Hepatocyte (in vitro differentiated cells): ENCODE measurements around the gene KRT71. TPM values are rescaled to one million over a fixed set of nuclear protein-coding genes. Genes with fewer than 3 reads are reported as not detected.
"Not testable (repeated sequence)": the region's sequence is repeated elsewhere in the genome, so short reads cannot be mapped to it uniquely, and the experiment has no call there.

ENCODE experiments used
- DNase-seq: peaks from one replicate; pipeline ENCODE4 v3.0.0-alpha.2; 2016; ENCODE audit warnings: low spot score
- H2AFZ ChIP-seq: fragments of 200-600 bp; sonication (generic); 2 replicates; pipeline ENCODE4 v1.6.0; 2016; ENCODE audit warnings: antibody characterized with exemption, mild to moderate bottlenecking
- H3K27ac ChIP-seq: fragments of 200-600 bp; sonication (generic); 2 replicates; pipeline ENCODE4 v1.5.1; 2016; ENCODE audit warnings: mild to moderate bottlenecking
- H3K27me3 ChIP-seq: fragments of 200-600 bp; sonication (generic); 2 replicates; pipeline ENCODE4 v1.6.1; 2016
- H3K36me3 ChIP-seq: fragments of 200-600 bp; sonication (generic); replicated peaks from 2 replicates; pipeline ENCODE4 v1.5.1; 2016; ENCODE audit warnings: low read depth; ENCODE audit not compliant: insufficient read depth
- H3K4me1 ChIP-seq: fragments of 200-600 bp; sonication (generic); 2 replicates; pipeline ENCODE4 v1.5.1; 2016; ENCODE audit warnings: mild to moderate bottlenecking, moderate library complexity; ENCODE audit not compliant: insufficient read depth
- H3K4me2 ChIP-seq: fragments of 200-600 bp; sonication (generic); 2 replicates; pipeline ENCODE4 v1.6.0; 2016
- H3K4me3 ChIP-seq: fragments of 200-600 bp; sonication (generic); 2 replicates; pipeline ENCODE4 v1.5.1; 2016; ENCODE audit warnings: mild to moderate bottlenecking
- H3K79me2 ChIP-seq: fragments of 200-600 bp; sonication (generic); 2 replicates; pipeline ENCODE4 v1.6.0; 2017; ENCODE audit warnings: mild to moderate bottlenecking
- H3K9me2 ChIP-seq: fragments of 200-600 bp; sonication (generic); replicated peaks from 2 replicates; pipeline ENCODE4 v1.6.0; 2017; ENCODE audit warnings: mild to moderate bottlenecking; ENCODE audit not compliant: insufficient read depth
- H3K9me3 ChIP-seq: fragments of 200-600 bp; sonication (generic); 2 replicates; pipeline ENCODE4 v1.5.1; 2016; ENCODE audit warnings: low read depth, mild to moderate bottlenecking
- H4K20me1 ChIP-seq: fragments of 200-600 bp; sonication (generic); 2 replicates; pipeline ENCODE4 v1.6.0; 2016; ENCODE audit warnings: mild to moderate bottlenecking; ENCODE audit not compliant: insufficient read depth, poor library complexity, severe bottlenecking
- CTCF ChIP-seq: fragments of 200-600 bp; sonication (generic); IDR thresholded peaks from 2 replicates; pipeline ENCODE4 v1.5.1; 2016; ENCODE audit warnings: antibody characterized with exemption, mild to moderate bottlenecking; ENCODE audit not compliant: poor library complexity
- EZH2 ChIP-seq: fragments of 200-600 bp; sonication (generic); IDR thresholded peaks from 2 replicates; pipeline ENCODE4 v1.6.1; 2016; ENCODE audit warnings: antibody characterized with exemption, mild to moderate bottlenecking, borderline replicate concordance
- EZH2phosphoT487 ChIP-seq: fragments of 200-600 bp; sonication (generic); IDR thresholded peaks from one replicate; pipeline ENCODE4 v1.6.1; 2018; ENCODE audit warnings: antibody characterized with exemption, mild to moderate bottlenecking, low read depth, moderate library complexity; ENCODE audit not compliant: unreplicated experiment, severe bottlenecking
- WGBS: methylation state at CpG from one replicate; pipeline ENCODE4 v1.1.6; 2016; ENCODE audit warnings: low lambda C conversion rate; ENCODE audit errors: missing lambda C conversion rate; 5-methylcytosine and 5-hydroxymethylcytosine counted together
- polyA plus RNA-seq: library from polyadenylated mRNA; unstranded; fragments of >200 nt; fragmentation: Nextera tagmentation; extraction: Ambion mirVana; gene quantifications from 2 replicates; pipeline ENCODE4 v1.2.1, GENCODE V29; 2016
- total RNA-seq: library from RNA; depleted of rRNA; stranded (reverse); fragments of >200 nt; gene quantifications from 2 replicates; pipeline ENCODE4 v1.2.3, GENCODE V29; 2014

The KRT71 gene
- total and polyA plus RNA-seq, 2 experiments from 2014 or later: not detected

- TF ChIP-seq EZH2 (no peak), EZH2phosphoT487 (no peak), CTCF (no peak)
- no peaks in the 10 kb centered on the region for H4K20me1 ChIP-seq
- no peak overlapping the region for H3K27ac ChIP-seq
- 93% methylated on average over 5 of the region's 5 CpGs for WGBS
- no peak overlapping the region for H2AFZ ChIP-seq
- no peak for DNase-seq
- H3K4me1 ChIP-seq: no peaks in the 10 kb centered on the region
- H3K27me3 ChIP-seq: peaks cover 19% of the 10 kb centered on the region
- H3K36me3 ChIP-seq: no peaks in the 10 kb centered on the region
- H3K4me3 ChIP-seq: no peak overlapping the region
- H3K9me2 ChIP-seq: no peaks in the 10 kb centered on the region
- H3K79me2 ChIP-seq: no peaks in the 10 kb centered on the region
- H3K9me3 ChIP-seq: no peaks in the 10 kb centered on the region
- no peak overlapping the region for H3K4me2 ChIP-seq
Observed at GRCh38 chr12:52598966-52599365, 46.0 kb upstream of the KRT71 start.

- DNase-seq, H3K9me3 ChIP-seq, H2AFZ ChIP-seq, H4K20me1 ChIP-seq, H3K79me2 ChIP-seq, H3K4me2 ChIP-seq, H3K36me3 ChIP-seq, H3K9me2 ChIP-seq, H3K4me1 ChIP-seq, H3K27ac ChIP-seq, H3K4me3 ChIP-seq: not testable (repeated sequence)
- peaks cover 18% of the 10 kb centered on the region for H3K27me3 ChIP-seq
- 73% methylated on average over 4 of the region's 4 CpGs for WGBS
Observed at GRCh38 chr12:52594237-52594636, 41.3 kb upstream of the KRT71 start.

- Histone ChIP-seq H3K9me3 (no peaks in the 10 kb centered on the region), H3K9me2 (no peaks in the 10 kb centered on the region), H3K4me3 (no peak overlapping the region), H3K4me1 (no peaks in the 10 kb centered on the region), H3K4me2 (no peak overlapping the region), H3K27me3 (peaks cover 6% of the 10 kb centered on the region), H3K36me3 (no peaks in the 10 kb centered on the region), H3K79me2 (no peaks in the 10 kb centered on the region), H3K27ac (no peak overlapping the region), H2AFZ (no peak overlapping the region), H4K20me1 (no peaks in the 10 kb centered on the region)
- WGBS: 92% methylated on average over 11 of the region's 11 CpGs
- no peak for TF ChIP-seq EZH2
- TF ChIP-seq EZH2phosphoT487: no peak
- TF ChIP-seq CTCF: no peak
- no peak for DNase-seq
Observed at GRCh38 chr12:52591521-52591920, 38.6 kb upstream of the KRT71 start.

- 96% methylated on average over 6 of the region's 6 CpGs for WGBS
- no peaks in the 10 kb centered on the region for H3K4me1 ChIP-seq
- no peaks in the 10 kb centered on the region for H4K20me1 ChIP-seq
- H3K4me3 ChIP-seq: no peak overlapping the region
- no peak overlapping the region for H3K4me2 ChIP-seq
- no peaks in the 10 kb centered on the region for H3K36me3 ChIP-seq
- H2AFZ ChIP-seq: no peak overlapping the region
- DNase-seq: no peak
- no peaks in the 10 kb centered on the region for H3K9me2 ChIP-seq
- no peak overlapping the region for H3K27ac ChIP-seq
- H3K27me3 ChIP-seq: peaks cover 6% of the 10 kb centered on the region
- no peaks in the 10 kb centered on the region for H3K79me2 ChIP-seq
- H3K9me3 ChIP-seq: no peaks in the 10 kb centered on the region
- TF ChIP-seq EZH2phosphoT487: no peak
- TF ChIP-seq EZH2: no peak
- TF ChIP-seq CTCF: no peak
Observed at GRCh38 chr12:52590021-52590420, 37.1 kb upstream of the KRT71 start.
